ENCODE measurements around the gene GLP1R.

- TF ChIP-seq CTCF (optimal IDR thresholded peaks at IDR 0.05 in 1 of 3, IDR thresholded peaks at IDR 0.05 in 1 of 3, conservative IDR thresholded peaks at IDR 0.05 in 1 of 3; ENCODE audit: extremely low read depth in 1 of 3, insufficient read depth in 2 of 3, low read length in 3 of 3) (no peak), EZH2 (IDR thresholded peaks at IDR 0.05; ENCODE audit: low read length) (no peak)
Measured at GRCh38 chr6:39085129-39085797, 36.7 kb downstream of the GLP1R start.

Measured in keratinocyte (primary cell).